HG03095 (cell line): ENCODE measurements around the gene RASAL2.
"Not testable (repeated sequence)": the region's sequence is repeated elsewhere in the genome, so short reads cannot be mapped to it uniquely, and the experiment has no call there.

Source experiments
- ATAC-seq: cut with Tn5 transposase; IDR thresholded peaks from one replicate; pipeline ENCODE4 v1.9.1; 2021; ENCODE audit warnings: moderate library complexity; ENCODE audit not compliant: unreplicated experiment

RASAL2 gene

GRCh38 chr1:178109348-178110143 is 15.6 kb downstream of the RASAL2 start:
- ATAC-seq, result no peak

- no peak for ATAC-seq
Measured at GRCh38 chr1:178115260-178115659, 21.4 kb downstream of the RASAL2 start.

- no peak for ATAC-seq
Measured at GRCh38 chr1:178118524-178118923, 24.6 kb downstream of the RASAL2 start.

GRCh38 chr1:178119628-178120027 is 25.7 kb downstream of the RASAL2 start:
- ATAC-seq, result no peak

- ATAC-seq, result no peak
Measured at GRCh38 chr1:178120088-178120487, 26.2 kb downstream of the RASAL2 start.

- ATAC-seq, result not testable (repeated sequence)
Measured at GRCh38 chr1:178120520-178121052, 26.7 kb downstream of the RASAL2 start.

- no peak for ATAC-seq
Measured at GRCh38 chr1:178121883-178122282, 28.0 kb downstream of the RASAL2 start.

GRCh38 chr1:178122283-178122682 is 28.4 kb downstream of the RASAL2 start:
- ATAC-seq, result no peak

- no peak for ATAC-seq
Measured at GRCh38 chr1:178124115-178124514, 30.2 kb downstream of the RASAL2 start.

- no peak for ATAC-seq
Measured at GRCh38 chr1:178126261-178126660, 32.4 kb downstream of the RASAL2 start.

GRCh38 chr1:178126741-178127185 is 32.9 kb downstream of the RASAL2 start:
- no peak for ATAC-seq

- no peak for ATAC-seq
Measured at GRCh38 chr1:178127482-178128191, 33.7 kb downstream of the RASAL2 start.

- no peak for ATAC-seq
Measured at GRCh38 chr1:178133239-178133989, 39.5 kb downstream of the RASAL2 start.

- ATAC-seq, result no peak
Measured at GRCh38 chr1:178134061-178134460, 40.2 kb downstream of the RASAL2 start.

- ATAC-seq, result no peak
Measured at GRCh38 chr1:178137238-178137637, 43.3 kb downstream of the RASAL2 start.

GRCh38 chr1:178142806-178143205 is 48.9 kb downstream of the RASAL2 start:
- no peak for ATAC-seq

- ATAC-seq, result no peak
Measured at GRCh38 chr1:178143730-178144690, 50.1 kb downstream of the RASAL2 start.

- ATAC-seq, result no peak
Measured at GRCh38 chr1:178145605-178146004, 51.7 kb downstream of the RASAL2 start.

GRCh38 chr1:178146436-178146835 is 52.5 kb downstream of the RASAL2 start:
- ATAC-seq, result no peak

GRCh38 chr1:178150610-178151009 is 56.7 kb downstream of the RASAL2 start:
- ATAC-seq, result no peak
